NCI-H2171 (cell line): ENCODE results near the gene MAML2.

ENCODE experiments used
- DNase-seq: peaks from one replicate; lab custom pipeline; 2025; lab: John Stamatoyannopoulos, UW

The MAML2 gene

DNA sequence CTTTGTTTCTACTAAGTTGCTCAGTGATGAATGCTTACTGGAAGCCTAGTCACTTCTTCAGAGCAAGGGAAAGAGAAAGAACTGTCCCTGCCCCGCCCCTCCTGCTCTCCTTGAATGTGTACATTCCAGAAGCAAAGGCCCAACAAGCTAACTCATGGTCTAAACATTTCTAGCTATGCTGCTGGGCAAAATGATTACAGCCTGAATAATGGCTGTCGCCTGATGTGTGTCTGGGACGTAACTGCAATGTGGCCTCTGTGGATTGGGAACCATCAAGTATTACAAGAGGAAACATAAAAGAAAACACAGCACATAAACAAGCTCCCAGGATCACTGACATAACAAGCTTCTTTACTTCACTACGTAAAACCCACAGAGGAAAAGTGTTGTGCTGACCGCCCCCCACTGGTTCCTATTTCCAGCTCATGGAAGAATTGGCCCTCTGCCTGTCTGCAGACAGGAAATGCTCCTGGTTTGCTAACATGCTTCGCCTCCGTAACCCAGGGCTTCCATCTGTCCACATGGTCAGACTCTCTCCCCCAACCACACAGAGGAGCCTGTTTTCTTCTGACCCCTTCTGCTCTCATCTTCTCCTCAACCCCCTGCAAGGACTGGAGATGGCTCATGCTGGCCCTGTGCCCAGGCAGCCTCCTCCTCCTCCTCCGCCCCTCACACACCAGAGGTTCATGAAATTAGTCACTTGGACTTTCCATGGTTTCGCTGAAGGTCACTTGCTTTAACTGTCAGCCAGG is 187.2 kb downstream of the MAML2 start:
- no peak for DNase-seq

DNA sequence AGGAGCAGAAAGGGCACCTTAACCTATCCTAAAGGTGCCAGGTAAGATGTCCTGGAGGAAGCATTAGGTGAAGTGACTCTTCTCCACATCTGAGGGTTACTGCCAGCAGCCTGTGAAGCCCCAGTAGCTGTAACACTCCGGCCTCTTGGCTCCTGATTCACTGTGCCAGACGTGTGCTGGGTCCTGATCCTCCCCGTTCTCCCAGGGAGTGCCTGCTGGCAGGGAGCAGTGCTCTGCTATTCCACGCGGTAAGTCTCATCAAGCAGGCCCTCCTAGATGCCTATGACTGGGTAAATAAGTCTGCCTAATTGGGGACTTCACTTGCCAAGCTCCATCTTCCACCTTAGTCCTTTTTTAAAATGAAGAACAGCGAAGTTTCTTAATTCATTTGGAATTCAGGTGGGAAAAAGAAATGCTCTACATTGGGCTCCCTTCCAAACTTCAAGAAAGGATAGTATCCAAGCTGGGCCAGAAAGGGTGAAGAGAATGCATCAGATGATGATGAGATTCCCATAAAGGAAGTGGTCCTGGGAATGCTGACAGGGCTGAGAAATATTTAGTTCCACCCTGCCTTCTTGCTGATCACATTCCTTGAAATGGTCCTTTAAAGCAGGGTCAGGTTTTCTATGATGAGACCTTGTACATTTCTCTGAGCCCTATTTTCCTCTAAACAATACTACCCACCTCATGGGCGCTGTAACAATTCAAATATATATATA is 188.0 kb downstream of the MAML2 start:
- no peak for DNase-seq

DNA sequence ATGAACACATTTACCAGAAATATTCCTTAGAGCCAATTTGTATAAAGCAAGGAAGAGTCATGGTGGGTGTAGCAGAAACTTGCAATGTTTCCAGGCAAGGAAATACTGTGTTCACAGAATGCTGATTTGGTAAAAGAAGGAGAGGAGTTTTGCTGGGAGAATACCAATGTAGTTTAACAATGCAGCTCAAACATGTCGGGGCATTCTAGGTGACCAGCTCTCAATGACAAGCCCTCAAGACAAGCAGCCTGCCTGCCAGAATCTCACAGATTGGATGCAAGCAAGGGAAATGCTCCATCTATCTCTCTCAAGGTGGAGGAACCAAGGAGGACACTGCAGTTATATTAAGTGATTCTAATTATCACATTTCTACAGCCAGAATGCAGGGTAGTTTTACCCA is 190.4 kb downstream of the MAML2 start:
- DNase-seq, result no peak

DNA sequence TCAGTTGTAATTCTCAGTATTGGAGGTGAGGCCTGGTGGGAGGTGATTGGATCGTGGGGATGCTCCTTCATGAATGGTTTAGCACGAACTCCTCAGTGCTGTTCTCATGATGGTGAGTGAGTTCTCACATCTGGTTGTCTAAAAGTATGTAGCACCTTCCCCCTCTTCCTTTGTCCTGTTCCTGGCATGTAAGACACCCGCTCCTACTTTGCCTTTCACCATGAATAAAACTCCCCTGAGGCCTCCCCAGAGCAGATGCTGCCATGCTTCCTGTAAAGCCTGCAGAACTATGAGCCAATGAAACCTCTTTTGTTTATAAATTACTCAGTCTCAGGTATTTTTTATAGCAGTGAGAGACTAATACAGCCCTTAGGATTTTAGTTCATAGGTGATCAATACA is 191.5 kb downstream of the MAML2 start:
- no peak for DNase-seq

DNA sequence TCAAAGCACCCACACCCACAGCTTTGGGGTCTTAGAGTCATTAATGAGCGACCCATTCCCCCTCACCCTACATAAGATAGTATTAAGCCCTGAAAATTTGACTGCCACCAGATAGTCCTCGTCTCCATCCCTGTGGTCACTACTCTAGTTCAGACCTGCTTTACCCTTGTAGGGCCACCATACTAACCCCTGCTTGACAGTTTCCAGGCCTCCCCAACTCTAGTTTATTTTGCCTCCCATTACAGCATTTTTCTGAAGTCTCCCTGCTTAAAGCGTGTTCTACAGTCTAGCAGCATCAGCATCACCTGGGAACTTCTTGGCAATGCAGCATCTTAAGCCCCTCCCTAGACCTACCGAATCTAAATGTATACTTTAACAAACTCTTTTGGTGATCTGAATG is 192.4 kb downstream of the MAML2 start:
- no peak for DNase-seq

DNA sequence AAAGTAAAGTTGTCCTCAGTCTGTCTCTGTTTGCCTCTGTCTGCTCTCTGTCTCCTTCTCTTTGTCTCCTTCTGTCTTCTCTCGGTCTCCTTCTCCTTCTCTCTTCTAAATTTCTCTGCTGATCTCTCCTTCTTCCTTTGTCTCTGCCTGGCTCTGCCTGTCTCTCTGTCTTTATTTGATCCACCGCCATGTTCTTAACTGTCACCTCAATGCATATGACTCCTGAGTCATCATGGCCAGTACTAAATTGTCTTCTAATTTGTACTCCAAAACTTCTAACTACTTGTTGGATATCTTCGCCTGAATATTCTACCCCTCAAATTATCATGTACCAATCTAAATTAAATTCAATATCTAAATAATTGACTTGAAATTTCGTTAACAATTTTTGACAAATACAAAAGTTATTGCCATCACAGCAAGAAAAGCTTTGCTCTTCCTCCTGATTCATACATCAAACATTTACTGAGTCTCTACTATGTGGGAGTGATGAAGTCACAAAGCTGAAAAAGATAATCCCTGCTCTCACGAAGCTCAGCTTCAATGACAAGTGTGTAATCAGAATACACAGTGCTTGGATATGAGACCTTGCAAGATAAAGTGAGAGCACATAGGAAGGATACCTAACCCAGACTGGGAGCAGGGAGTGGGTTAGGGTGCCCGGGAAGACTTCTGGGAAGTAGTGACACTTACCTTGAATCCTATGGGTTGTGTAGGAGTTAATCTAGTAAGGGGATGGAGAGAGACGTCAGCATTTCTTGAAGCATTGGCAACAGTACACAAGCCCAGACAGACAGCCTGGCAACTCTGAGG is 193.0 kb downstream of the MAML2 start:
- no peak for DNase-seq

DNA sequence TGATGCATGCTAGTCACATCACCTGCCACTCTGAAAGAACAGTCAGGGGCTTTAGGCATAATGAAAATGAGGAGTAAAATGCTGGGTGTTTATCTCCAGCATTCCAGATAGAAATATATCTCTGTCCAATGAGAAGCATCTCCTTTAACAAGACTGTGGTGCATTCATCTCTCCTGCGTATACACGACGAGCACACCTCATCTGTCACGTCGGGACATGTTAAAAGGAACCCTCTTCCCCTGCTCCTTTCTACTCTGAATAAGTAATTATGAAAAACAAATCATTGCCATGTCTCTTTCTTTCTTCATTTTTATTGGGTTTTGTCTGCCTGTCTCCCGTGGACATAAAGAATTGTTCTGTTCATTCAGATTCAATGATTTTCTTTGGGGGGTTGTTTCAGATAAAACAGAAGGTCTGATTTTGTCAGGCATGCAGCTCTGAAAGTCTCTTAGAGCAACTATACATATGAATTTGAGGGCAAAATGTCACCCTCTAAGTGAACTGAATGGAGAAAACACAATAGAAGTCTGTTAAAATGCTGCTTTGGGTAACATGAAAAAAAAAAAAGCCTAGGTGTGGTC is 195.0 kb downstream of the MAML2 start:
- DNase-seq, result no peak

DNA sequence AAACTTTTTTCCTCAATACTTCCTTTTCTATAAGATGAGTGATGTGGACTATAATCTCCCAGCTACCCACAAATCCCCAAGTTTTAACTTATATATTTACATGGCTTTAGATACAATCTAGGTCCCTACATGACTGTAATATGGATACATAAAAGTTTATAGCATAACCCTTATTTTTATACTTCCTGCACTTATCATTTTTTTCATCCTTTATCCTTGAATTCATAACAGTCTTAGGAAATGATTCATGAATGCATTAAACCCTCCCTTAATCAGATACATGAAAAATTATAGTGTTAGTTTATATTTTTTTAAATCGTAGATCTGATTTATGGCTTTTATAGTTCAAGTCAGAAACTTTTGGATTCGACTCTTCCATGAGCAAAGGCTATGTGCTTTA is 195.8 kb downstream of the MAML2 start:
- DNase-seq, result no peak

DNA sequence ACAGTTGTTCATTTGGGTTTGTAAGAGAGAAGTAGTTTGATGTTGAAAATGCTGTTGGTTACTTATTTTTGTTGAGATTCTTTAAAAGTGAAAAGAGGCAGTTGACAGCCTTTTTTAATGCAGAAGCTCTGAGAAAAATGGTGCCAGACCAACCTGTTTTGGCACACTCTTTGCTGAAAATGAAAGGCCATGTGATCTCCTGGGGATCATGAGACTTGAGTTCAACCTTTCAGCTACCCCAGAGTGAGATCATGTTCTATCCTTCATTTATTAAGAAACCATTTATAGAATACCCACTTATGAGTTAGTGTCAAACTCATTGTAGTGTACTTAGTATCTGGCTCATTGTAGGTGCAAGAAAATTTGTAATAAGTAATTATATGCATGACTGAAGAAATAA is 196.2 kb downstream of the MAML2 start:
- no peak for DNase-seq

DNA sequence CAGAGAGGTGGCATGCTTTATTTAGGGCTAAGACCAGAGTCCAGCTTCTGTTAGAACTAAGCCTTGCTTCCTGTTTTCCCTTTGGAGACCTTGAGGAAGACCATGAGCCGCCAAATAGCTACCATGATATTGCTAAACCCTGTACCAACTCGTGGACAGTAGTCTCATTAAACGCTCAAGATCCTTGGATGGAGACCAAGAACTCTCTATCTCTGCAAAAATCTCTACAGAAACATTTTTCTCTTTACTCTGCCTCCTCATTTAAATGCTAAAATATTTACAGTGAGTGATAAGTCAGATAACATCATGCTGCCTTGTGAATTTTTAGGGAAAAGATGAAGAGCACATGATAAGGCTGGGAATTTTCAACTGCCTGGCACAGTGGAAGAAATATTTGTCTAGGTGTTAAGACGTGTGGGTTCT is 197.8 kb downstream of the MAML2 start:
- no peak for DNase-seq

DNA sequence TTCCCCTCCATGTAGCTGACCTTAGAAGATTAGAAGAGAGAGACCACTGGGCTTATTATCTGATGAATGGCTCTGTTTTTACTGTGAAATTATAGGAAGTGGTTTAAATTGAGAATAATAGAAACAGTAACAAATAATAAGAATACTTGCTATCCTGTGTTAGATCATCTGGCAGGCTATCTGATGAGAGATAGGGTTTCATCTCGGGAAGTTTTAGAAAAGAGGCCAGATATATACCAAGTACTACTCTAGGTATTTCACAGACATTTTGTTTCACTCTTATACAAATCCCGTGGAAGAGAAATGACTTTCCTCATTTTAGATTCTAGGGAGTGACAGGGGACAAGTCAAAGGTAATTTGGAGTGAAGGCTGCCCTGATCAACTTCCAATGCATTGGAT is 198.4 kb downstream of the MAML2 start:
- DNase-seq, result no peak

DNA sequence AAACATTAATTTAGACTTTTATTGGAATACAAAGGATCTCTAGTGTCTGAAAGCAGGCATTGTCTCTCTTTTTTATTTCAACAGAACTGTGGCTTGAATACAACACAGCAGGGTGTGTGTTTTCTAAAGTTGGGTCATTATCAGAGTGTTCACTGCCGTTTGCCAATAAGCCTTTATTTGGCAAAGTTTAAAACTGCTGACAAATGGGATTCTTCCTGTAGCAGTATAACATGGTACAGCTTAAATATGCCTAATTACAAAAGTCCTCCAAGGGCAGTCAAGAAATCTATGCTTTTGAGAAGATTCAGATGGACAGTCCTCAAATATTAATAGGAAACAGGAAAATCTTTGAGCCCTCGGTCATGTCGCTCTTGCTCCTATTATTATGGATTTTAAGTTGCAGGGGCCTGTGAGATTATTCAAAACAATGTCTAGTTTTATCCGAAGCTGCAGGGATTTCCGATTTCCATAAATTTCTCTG is 199.9 kb downstream of the MAML2 start:
- DNase-seq, result no peak

DNA sequence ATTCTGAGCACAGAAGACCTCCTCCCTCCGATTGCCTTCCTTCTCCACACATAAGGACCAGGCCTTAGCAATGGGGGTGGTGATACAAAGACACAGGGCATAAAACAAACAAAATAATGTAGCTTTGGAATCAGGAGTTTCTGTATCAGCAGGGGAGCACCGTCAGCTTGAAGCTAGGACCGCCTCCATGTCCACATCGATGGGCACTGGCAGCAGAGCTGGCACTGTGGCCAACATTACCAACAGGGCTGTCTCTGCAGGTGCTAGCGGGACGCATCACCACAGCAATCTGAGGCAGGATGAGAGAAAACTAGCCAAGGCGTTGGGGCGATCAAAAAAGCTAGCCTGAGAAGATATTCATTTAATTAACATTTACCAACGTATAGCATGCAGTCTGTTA is 201.4 kb downstream of the MAML2 start:
- DNase-seq, result no peak

DNA sequence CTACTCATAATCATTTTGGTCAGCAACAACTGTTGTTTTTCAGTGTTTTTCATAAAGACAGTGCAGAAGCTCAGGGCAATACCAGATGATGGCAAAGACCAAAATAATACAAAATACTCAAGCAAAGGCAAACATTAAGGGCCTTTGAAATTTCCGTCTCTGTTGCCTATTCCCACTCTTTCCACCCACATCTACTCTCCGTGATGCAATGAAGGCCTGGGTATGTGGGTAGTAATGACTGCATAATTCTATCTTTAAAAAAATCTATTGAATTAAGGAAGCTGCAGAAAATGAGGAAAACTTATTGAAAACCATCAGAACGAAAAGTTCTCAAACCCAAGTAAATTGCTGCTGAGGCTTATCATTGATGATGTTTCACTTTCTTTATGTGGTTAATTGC is 203.3 kb downstream of the MAML2 start:
- no peak for DNase-seq

DNA sequence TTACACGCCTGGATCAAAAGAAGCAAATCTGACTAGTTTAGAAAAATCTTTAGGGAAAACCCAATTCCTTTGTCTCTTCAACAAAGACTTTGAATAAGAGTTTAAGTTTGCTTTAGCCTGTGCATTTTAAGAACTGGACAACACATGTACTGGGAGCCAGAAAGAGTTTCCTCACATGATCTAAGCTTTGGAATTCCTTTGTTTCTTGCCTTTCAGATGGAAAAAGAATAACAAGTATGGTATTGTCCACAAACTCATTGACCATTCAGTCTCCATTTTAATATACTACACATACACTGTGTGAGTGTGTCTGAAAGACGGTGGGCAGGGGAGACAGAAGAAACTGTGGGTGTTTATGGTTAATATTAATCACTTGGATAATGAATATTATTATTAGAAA is 205.6 kb downstream of the MAML2 start:
- DNase-seq, result no peak

DNA sequence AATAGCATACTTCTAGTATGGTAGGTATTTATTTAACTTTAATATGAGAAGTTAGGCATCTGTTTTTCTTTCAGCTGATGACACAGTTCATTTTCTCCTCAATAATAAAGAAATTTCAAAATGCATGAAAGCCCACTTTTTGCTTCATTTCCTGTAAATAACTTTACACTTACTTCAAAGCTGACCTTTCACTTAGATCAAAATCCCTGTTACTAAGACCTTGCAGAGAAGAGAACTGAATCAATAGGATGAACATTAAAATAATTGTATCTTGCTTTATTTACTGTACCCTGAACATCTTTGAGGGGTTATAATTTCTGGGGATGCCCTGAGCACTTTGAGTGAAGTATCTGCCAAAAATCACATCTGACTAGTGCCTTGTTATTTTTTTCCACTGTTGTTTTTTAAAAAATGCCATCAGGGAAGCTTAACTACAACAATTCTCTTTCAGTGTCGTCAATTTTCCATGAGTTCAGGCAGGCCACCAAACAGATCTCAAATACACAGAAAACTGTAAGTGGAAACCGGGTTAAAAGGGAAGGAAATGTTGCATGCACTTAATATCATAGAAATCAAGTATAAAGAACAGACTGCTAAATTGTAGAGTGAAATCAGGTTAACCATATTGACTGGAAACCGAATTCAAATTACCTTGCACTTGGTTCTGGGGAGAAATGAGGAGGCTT is 206.2 kb downstream of the MAML2 start:
- no peak for DNase-seq

DNA sequence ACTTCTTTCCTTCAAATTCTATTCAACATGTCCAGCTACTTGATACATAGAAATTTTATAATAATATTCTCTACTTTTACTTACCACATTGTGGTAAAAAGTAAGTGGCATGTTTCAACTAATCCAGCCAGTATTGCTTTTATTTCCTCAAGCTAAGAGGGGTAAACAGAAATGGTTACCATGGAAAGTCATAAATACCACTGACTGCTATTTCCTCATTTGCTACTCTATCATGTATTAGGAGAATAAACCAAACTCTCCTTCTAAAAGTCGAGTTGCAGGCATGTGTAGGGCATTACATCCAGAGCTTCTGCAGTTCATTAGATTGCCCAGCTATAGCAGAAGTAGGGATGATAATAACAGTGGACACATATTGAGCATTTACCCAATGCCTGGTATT is 208.4 kb downstream of the MAML2 start:
- no peak for DNase-seq

DNA sequence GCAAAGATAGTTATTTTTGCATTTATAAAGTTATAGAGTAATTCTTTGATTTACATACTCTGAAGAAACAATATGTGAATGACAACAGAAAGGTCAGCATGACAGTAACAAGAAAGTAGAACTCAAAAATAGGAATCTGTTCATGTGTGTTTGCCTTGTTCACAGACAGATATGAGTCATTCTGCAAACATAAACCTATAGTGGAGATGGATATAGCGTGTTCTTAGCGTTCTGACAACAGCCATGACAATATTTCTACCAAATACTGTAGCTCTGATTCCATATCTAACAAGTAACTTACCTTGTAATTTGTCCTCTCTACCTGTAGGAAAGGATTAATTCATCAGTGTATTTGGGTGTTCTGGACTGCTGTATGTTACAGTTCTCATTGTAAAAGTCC is 210.6 kb downstream of the MAML2 start:
- no peak for DNase-seq

DNA sequence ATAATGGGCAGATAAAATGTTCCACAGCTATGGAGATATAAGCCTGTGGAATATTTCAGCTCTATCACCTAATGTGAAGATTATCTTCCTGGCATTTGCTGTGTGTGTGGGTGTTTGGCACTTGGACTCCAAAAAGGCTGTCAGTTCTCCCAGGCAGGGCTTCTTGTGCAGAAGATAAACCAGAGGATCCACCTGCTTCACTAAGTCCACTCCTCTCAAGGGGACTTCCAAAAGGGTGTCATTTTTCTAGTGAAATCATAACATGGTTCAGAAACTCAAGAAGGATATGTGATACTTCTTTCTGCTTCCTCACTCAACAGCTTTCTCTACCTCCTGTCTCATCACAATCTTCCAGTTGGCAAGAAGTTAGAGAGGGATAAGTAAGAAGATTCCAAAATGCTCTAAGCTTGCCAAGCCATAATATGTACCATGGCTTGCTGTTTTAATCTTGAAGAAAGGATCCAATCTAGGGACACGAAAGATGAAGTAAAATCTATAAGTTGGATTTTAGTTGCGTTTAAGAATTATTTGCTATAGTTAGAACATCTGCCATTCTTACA is 212.9 kb downstream of the MAML2 start:
- no peak for DNase-seq

DNA sequence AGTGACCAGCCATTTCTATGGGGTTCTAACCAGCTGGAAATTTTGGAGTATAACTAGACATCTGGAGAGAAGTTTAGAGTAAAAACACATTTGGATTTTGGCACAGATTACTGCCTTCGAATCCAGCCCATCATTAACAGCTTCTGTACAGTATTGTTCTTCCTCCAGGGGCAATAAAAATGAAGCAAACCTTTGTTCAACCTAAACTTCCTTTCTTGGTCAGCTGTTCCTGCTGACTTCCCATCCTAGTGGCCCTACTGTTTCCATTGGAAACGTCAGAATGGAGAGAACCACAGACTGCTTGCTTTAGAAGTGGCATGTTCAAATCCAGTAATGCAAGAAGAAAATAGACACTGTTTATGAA is 215.4 kb downstream of the MAML2 start:
- DNase-seq, result no peak

DNA sequence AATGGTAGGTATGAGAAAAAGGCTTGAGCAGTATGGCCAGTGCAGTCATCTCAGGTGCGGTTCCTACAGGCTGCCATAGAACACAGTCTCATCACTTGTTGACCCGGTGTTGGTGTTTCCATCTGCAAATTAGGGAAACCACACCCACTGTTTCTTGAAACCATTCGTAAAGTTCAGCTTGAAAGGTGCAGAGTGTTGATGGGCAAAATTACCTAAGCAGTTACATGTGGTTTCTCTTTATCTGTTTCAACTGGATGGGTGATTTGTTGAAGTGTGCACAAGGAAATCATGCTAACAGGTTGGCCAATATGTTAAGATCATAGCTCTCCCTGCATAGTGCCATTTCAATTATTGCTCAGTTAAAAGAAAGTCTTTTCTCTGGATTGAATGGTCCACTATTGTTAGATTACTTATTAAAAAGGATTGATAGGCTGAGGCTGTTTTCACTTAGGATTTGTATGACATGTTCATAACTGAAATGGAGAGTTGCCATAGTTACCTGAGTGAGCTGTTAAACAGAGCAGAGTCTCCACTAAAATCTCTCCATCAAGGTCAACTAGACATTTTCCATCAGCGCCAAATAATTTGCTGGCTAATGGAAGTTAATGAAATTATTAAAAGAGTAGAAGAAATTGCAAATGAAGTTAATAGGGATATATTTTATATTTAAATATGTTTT is 215.9 kb downstream of the MAML2 start:
- no peak for DNase-seq
